RPMI8226 (cell line): ENCODE results near the gene SETD2.
A peak's percentile ranks its signal among the peaks of the same experiment; 100 is the strongest.

Source experiments
- DNase-seq: peaks from one replicate; pipeline ENCODE4 v3.0.0-alpha.2; 2015

SETD2 gene

DNA sequence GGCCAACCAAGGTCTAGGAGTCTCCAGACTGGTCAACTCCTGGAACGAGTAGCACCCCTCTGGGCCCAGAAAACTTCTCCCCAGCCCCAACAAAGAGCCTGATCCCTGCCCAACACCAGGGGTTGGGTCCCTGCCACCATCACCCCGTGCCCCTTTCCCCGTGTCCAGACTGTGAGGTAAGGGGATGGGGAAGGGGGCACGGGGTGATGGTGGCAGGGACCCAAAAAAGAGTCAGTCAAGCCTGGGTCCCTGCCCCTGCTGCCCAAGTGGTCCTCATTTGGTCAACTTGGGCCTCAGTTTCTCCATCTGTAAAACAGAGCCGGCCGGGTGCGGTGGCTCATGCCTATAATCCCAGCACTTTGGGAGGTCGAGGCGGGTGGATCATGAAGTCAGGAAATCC, 185.5 kb downstream of the SETD2 start:
- no peak for DNase-seq

GRCh38 chr3:46977811-46978195, 186.1 kb downstream of the SETD2 start:
- DNase-seq: no peak

GRCh38 chr3:46976326-46977190, 187.4 kb downstream of the SETD2 start, which contains the start of gene CCDC12:
TSS of gene CCDC12 (minus strand) at chr3:46976745. CDS start at chr3:46976732, 13 bp downstream.
- DNase-seq: peak; percentile 98

DNA sequence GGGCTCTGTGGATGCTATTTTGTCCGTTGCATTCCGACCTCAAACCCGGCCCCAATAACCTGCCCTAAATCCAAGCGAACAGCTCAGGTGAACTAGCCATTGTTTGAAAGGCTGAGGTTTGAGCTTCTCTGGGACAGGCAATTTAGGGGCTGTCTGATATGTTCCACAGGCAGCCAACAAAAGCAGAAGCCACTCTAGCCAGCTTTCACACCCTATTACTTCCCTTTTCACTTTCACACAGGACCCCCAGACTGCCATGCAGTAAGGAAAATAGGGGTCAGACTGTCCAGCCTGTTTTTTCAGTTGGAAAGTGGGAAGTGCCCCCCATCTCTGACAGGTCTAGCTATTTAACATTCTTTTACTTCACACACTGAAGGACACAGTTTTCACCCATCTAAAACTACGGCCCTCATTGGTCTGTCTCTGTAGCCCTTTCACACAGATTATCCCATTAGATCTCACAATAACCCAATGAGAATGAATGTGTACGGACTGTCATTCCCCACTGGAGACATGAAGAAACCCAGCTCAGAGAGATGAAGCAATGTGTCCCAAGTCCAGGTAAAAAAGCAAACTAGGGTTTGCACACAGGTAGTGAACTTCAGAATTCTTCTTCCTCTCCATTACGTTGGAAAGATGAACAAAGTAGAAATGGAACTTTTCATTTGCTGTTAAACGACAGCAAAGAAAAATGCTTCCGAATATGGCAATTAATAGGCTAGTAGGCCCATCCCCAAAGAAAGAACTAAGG, 189.3 kb downstream of the SETD2 start:
- DNase-seq: no peak

- DNase-seq: no peak
Measured at GRCh38 chr3:46972396-46972795, 191.5 kb downstream of the SETD2 start.

- no peak for DNase-seq
Measured at GRCh38 chr3:46971742-46972141, 192.2 kb downstream of the SETD2 start.

DNA sequence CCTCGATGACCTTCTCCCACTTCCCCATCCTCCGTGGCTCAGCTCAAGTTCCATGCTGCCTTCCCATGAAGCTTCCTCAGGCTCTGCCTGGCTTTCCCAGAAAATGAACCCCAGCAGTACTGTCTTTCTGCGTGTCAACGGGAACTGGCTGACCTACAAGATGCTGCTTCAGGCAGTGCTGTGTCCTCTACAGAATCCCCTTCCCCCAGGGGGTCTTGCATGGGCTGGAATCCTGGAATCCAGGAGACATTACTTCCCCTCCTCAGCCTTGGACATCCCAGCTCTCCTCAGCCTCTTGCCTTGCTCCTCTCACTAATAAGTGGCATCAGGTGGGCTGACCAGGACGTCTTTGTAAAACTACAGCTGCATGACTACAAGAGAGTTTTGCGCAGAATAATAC, 192.8 kb downstream of the SETD2 start:
- no peak for DNase-seq

DNA sequence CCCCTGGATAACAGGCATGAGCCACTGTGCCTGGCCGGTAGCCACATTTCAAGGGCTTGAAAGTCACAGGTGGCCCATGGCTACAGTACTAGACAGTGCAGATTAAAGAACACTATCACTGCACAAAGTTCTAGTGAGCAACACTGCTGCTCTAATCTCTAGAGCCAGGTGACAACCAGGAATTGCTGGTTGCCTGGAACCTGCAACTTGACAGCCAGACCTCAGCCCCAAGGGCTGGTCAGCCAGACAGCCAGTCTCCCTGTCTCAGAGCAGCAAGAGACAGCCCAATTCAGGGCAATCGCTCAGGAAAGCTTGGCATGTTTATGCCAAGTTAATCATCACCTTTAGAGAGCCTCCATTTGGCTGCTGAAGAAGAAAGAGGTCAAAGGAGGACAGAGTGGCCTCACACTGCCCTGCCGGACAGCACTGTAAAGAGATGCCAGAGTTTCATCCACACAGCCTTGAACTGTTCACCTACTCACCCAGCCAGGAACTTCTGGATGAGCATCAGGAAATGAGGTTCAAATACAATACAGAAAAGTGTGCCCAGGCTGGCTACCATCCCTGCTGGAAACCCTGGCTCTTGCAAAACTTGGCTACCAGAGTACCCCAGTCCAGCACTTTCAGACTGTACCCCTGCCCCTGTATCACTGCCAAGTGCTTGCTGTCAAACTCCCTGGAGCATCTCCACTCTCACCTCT, 193.4 kb downstream of the SETD2 start:
- no peak for DNase-seq

DNA sequence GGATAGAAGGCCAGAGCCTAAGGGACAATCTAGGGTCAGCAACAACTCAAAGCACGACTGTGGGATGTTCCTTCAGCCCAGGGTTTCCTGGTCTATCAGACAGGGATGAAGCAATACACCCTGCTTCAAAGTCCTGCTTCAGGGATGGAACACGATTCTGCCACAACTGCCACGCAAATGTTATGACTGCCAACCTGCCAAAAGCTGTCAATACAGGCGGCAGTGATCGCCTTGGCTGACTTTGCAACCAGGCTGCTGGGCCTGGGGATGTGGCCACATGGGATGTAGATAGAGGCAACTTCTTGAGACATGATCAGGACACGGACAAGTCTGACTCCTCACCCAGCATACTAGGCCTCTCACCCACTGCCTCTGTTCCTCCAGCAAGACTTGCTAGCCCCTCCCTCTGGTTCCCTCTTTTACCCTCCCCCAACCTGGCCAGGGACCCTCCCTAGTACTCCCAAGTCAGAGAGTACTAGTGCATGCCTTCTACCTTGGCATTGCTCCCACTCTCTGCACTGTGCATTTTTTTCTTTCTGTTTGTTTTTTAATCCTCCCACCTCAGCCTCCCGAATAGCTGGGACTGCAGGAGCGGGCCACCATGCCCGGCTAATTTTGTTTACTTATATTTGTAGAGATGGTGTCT, 195.0 kb downstream of the SETD2 start:
- no peak for DNase-seq

DNA sequence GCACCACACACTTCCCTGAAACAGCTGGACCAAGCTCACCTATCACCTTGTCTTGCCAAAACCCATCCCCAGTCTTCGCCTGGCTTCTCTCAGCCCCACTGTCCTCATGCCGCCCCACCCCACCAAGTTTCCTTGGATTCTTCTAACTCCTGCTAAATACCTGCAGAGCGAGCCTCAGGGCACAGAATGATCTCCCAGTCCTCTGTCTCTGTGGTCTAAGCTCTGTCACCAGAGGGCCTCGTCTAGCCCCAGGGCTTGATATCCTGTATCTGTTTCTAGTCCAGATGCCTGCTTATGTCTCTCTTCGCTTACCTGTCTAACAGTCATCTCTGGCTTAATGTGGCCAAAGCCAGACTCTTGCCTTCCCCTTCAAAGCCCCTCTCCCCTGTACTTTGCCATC, 197.1 kb downstream of the SETD2 start:
- DNase-seq: no peak
